ENCODE results near the gene XPO1.

The XPO1 gene

DNA sequence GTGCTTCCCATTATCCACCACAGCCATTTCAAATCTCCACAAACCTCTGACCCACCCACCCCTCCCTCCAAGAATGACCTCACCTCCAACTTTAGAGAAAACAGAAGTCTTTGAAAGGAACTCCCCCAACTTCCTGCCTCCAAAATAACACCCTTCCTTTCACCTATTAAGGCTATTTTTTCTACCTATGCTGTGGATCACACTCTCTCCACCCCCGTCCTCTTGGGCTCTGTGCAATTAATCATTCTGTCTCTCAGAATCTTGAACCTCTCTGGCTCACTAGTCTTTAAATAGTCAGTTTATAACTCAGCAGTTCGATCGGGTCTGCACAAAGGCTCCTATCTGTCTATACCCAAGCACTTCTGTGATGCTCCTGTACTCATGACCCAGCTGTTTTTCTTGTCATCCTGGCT, 37.3 kb upstream of the XPO1 start:
- Histone ChIP-seq H3K4me3 (replicated peaks; ENCODE audit: low read depth, low read length) (no peak overlapping the region), H3K36me3 (ENCODE audit: control insufficient read depth, insufficient read depth, low read length) (no peaks in the 10 kb centered on the region), H3K27me3 (replicated peaks; ENCODE audit: control insufficient read depth, insufficient read depth, low read length) (no peaks in the 10 kb centered on the region)
- peak; percentile 21 for DNase-seq (ENCODE audit: extremely low read depth, insufficient read length)
- no peak for TF ChIP-seq CTCF (IDR thresholded peaks at IDR 0.05; ENCODE audit: insufficient read depth, low read length, poor library complexity, severe bottlenecking)

DNA sequence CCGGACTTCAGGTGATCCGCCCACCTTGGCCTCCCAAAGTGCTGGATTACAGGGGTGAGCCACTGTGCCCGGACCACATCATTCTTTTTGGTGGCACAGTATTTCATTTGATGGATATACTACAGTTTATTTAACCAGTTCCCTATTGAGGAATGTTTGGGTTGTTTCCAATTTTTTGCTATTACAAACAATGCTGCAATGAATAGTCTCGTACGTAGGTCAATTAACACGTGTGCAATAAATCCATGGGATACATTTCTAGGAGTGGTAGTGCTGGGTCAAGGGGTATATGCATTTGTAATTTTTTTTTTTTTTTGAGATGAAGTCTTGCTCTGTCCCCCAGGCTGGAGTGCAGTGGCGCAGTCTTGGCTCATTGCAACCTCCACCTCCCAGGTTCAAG, 28.4 kb upstream of the XPO1 start:
- Histone ChIP-seq H3K36me3 (ENCODE audit: control insufficient read depth, insufficient read depth, low read length) (no peaks in the 10 kb centered on the region), H3K27me3 (replicated peaks; ENCODE audit: control insufficient read depth, insufficient read depth, low read length) (no peaks in the 10 kb centered on the region), H3K4me3 (replicated peaks; ENCODE audit: low read depth, low read length) (no peak overlapping the region)
- no peak for TF ChIP-seq CTCF (IDR thresholded peaks at IDR 0.05; ENCODE audit: insufficient read depth, low read length, poor library complexity, severe bottlenecking)
- no peak for DNase-seq (ENCODE audit: extremely low read depth, insufficient read length)

DNA sequence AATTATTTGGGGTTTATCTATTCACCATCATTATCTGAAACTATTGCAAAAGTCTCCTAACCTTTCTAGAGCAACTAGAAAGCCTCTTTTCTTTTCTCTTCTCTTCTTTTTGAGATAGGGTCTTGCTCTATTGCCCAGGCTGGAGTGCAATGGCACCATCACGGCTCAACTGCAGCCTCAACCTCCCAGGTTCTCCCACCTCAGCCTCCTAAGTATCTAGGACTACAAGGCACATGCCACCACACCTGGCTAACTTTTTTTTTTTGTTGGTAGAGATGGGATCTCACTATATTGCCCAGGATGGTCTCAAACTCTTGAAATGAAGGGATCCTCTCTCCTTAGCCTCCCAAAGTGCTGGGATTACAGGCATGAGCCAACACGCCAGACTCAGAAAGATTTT, 24.5 kb upstream of the XPO1 start:
- no peak for TF ChIP-seq CTCF (IDR thresholded peaks at IDR 0.05; ENCODE audit: insufficient read depth, low read length, poor library complexity, severe bottlenecking)
- no peaks in the 10 kb centered on the region for H3K36me3 ChIP-seq (ENCODE audit: control insufficient read depth, insufficient read depth, low read length)
- H3K27me3 ChIP-seq (replicated peaks; ENCODE audit: control insufficient read depth, insufficient read depth, low read length), result no peaks in the 10 kb centered on the region
- DNase-seq (ENCODE audit: extremely low read depth, insufficient read length), result no peak
- H3K4me3 ChIP-seq (replicated peaks; ENCODE audit: low read depth, low read length), result no peak overlapping the region

- no peak for DNase-seq (ENCODE audit: extremely low read depth, insufficient read length)
- no peaks in the 10 kb centered on the region for H3K36me3 ChIP-seq (ENCODE audit: control insufficient read depth, insufficient read depth, low read length)
- no peaks in the 10 kb centered on the region for H3K27me3 ChIP-seq (replicated peaks; ENCODE audit: control insufficient read depth, insufficient read depth, low read length)
- no peak for TF ChIP-seq CTCF (IDR thresholded peaks at IDR 0.05; ENCODE audit: insufficient read depth, low read length, poor library complexity, severe bottlenecking)
- no peak overlapping the region for H3K4me3 ChIP-seq (replicated peaks; ENCODE audit: low read depth, low read length)
These were observed 20.0 kb upstream of the XPO1 start for GRCh38 chr2:61558160-61558559.

DNA sequence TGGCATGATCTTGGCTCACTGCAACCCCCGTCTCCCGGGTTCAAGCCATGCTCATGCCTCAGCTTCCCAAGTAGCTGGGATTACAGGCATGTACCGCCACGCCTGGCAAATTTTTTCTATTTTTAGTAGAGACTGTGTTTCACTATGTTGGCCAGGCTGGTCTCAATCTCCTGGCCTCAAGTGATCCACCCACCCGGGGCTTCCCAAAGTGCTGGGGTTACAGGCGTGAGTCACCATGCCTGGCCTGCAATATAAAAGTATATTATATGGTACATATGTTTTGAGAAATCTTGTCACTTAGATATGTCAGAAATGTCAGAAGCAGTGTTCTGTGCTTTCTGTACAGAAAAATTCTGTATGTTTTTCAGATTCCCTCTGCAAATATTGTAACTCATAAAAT, 19.2 kb upstream of the XPO1 start:
- no peaks in the 10 kb centered on the region for H3K36me3 ChIP-seq (ENCODE audit: control insufficient read depth, insufficient read depth, low read length)
- no peak overlapping the region for H3K4me3 ChIP-seq (replicated peaks; ENCODE audit: low read depth, low read length)
- no peak for DNase-seq (ENCODE audit: extremely low read depth, insufficient read length)
- TF ChIP-seq CTCF (IDR thresholded peaks at IDR 0.05; ENCODE audit: insufficient read depth, low read length, poor library complexity, severe bottlenecking), result no peak
- H3K27me3 ChIP-seq (replicated peaks; ENCODE audit: control insufficient read depth, insufficient read depth, low read length), result no peaks in the 10 kb centered on the region

DNA sequence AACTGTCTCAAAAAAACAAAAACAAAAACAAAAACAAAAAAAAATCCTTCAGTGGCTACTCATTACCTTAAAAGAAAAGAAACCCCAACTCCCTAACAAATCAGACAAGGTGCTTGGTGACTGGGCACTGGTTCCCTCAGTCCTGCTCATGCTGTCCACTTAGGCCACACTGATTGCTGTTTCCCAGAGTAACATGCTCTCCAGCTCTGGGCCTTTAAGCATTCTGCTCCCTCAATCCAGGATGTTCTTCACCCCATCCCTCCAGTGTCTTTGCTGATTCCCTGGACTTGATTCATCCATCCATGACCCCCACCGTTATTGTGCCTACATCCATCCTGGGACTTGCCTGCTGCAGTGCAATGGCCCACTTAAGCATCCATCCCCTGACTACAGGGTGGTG, 16.4 kb upstream of the XPO1 start:
- TF ChIP-seq CTCF (IDR thresholded peaks at IDR 0.05; ENCODE audit: insufficient read depth, low read length, poor library complexity, severe bottlenecking), result no peak
- DNase-seq (ENCODE audit: extremely low read depth, insufficient read length), result no peak
- Histone ChIP-seq H3K36me3 (ENCODE audit: control insufficient read depth, insufficient read depth, low read length) (no peaks in the 10 kb centered on the region), H3K4me3 (replicated peaks; ENCODE audit: low read depth, low read length) (no peak overlapping the region), H3K27me3 (replicated peaks; ENCODE audit: control insufficient read depth, insufficient read depth, low read length) (no peaks in the 10 kb centered on the region)
